GM19043 (cell line): ENCODE data around the gene ARFRP1.

Source experiments
- ATAC-seq: cut with Tn5 transposase; IDR thresholded peaks from one replicate; pipeline ENCODE4 v1.9.1; 2021; ENCODE audit warnings: low read depth; ENCODE audit not compliant: unreplicated experiment

The ARFRP1 gene

GRCh38 chr20:63693083-63693732, 14.6 kb downstream of the ARFRP1 start:
- no peak for ATAC-seq

DNA sequence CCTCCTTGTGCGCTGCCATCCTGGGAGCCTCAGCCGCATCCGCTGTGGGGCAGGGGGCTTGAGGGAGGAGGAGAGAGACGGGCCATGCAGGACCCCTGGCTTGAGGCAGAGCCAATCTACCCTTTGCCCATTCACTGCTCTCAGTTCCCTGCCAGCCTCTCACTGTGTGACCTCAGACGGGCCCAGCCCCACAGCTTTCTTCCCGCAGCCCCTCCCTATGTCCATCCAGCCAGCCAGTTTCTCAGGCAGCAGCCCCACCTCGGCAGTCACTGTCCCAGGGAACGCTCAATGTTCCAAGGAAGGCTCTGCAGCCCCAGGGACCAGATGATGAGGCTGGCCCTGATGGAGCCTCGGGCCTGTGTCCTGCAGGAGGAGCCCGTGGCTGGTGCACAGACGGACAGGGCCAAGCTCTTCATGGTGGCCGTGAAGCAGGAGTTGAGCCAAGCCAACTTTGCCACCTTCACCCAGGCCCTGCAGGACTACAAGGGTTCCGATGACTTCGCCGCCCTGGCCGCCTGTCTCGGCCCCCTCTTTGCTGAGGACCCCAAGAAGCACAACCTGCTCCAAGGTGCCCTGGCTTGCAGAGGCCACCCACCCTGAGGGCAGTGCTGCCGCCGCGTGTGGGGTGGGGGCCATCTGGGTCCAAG, 15.2 kb downstream of the ARFRP1 start:
- ATAC-seq = no peak

DNA sequence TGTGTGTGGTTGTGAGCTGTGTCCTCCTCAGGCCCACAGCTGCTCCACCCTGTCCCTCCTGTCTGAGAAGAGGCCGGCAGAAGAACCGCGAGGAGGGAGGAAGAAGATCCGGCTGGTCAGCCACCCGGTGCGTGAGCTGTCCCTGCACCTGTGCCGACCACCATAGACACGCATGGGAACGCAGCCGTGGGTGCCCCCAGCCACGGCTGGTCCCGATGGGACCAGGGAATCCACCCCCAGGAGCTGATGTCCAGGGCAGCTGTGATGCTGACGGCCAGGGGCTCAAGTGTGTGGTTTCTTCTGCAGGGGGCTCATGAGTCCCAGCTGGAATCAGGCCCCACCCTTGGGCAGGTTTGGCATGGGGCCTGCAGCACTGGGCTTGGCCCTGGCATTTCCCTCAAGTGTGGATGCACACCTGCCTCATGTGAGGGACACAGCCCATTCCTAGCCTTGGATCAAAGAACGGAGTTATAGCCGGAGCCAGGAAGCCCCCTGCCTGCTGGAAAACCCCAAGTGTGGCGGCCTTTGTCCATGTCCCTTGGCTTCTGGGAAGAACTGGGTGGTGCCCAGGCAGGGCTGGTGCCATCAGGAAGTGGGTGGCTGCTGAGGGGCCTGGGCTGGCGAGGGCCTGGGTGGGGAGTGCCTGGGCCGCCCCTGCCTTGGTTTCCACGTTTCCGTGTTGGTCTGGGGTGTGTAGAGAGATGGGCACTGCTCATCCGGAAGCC, 15.9 kb downstream of the ARFRP1 start:
- no peak for ATAC-seq

- ATAC-seq = no peak
These were observed 16.7 kb downstream of the ARFRP1 start for GRCh38 chr20:63690898-63691710.

GRCh38 chr20:63690003-63690897, 17.5 kb downstream of the ARFRP1 start:
- ATAC-seq = no peak

- ATAC-seq = no peak
These were observed 18.5 kb downstream of the ARFRP1 start for GRCh38 chr20:63689046-63690002.

GRCh38 chr20:63688228-63689045, 19.3 kb downstream of the ARFRP1 start:
- no peak for ATAC-seq

DNA sequence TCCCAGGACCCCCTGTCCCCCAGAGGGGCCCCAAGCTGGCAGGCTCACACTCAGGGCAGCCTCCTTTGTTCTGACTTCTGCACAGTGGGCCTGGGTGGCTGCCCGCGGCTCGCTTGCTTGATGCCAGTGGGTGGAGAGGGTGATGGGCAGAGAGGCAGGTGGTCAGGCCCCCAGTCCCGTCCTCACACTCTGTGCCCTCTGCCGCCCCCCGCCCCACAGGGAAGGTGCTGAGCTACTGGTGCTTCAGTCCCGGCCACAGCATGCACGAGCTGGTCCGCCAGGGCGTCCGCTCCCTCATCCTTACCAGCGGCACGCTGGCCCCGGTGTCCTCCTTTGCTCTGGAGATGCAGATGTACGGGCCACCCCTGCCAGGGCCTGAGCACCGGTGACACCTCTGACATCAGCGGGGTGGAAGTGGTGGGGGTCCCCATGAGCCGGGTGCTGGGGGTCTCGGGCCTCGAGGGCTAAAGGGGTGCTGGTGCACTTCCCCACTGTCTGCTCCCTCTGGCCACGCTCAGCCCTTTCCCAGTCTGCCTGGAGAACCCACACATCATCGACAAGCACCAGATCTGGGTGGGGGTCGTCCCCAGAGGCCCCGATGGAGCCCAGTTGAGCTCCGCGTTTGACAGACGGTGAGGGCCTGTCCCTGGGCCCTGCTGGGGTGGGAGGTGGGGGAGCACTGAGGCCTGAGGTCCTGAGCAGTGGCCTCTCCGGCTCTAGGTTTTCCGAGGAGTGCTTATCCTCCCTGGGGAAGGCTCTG, 20.2 kb downstream of the ARFRP1 start:
- ATAC-seq = no peak

DNA sequence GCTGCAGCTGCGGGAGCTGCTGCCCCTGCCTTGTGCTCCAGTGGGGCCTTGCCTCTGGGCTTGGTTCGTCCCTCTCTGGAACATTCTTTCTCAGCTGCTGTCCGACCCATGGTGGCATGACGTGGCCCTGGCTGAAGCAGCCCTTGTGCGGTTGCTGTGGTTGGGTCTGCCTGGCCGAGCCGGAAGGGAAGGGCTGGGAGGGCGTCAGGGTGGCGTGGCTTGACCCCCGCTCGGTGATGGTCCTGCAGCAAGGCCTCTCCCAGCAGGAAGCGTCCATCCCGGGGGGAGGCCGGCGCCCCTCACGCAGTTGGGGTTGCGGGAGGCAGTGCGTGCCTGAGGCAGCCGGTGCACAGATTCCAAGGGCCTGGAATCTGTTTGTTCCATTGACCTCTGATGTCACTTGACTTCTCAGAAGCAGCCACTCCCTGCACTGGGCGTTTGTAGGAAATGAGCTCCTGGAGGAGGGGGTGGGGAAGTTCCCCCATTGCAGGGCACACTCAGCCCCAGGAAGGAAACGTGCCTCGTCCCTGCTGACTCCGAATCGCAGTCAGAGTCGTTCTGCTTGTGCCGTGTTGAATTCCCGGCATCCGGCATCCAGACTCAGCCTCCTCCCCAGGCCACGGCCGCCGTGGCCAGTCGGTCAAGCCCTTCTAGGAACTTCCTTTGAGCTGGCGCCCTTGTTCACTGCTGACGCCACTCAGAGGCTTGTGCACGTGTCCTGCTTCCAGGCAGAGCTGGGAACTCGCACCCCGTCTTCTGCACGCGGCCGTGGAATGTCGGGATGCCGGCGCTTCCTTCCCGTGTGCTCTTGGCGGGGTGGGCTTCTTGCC, 21.1 kb downstream of the ARFRP1 start:
- ATAC-seq = no peak

- ATAC-seq = no peak
These were observed 21.7 kb downstream of the ARFRP1 start for GRCh38 chr20:63686094-63686491.

GRCh38 chr20:63685269-63686026, 22.3 kb downstream of the ARFRP1 start:
- ATAC-seq = no peak

- no peak for ATAC-seq
These were observed 25.2 kb downstream of the ARFRP1 start for GRCh38 chr20:63682384-63683139.

- no peak for ATAC-seq
These were observed 26.1 kb downstream of the ARFRP1 start for GRCh38 chr20:63681609-63682142.

DNA sequence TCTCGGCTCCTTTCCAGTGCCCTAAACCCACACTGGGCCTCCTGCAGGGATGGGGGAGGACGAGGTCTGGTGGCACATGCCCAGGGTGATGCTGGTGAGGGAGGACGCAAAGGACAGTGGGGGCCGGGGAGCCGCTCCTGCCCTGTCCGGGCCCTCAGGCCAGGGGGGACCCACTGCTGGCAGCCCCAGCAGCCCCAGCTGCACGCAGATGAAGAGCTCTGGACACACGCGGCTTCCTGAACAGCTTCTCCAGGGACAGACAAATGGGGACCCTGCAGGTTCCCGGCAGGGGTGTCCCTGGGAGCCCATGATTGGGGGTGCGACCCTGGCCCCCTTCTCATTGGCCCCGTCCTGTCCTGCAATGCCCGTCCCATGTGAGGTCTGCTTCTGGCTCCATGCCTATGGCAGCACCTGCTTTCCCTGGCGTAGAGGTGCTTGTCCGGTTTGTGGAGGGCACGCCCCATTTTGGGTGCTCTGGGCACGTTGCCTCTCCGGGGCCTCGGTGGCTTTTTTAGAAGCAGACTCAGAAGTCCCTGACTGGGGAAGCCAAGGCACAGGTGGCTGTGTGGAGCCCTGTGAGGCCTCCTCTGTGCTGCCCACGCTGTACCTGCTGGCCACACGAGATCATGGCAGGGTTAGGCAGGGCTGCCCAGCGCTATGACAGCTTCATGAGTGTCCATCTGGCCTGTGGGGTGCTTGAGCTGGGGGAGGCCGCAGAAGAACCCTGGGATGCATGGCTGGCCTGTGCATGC, 26.7 kb downstream of the ARFRP1 start:
- ATAC-seq = no peak
